MCF 10A (cell line): ENCODE data around the gene GEMIN4. TPM values are rescaled to one million over a fixed set of nuclear protein-coding genes. Genes with fewer than 3 reads are reported as not detected.

Experiments
- BruUV-seq: library from RNA; stranded (reverse); fragments of 400-500 nt; replicated peaks from 2 replicates; lab custom pipeline; 2021; lab: Mats Ljungman, UMichigan
- CTCF ChIA-PET: fragments of 300-600 bp; sonication (Branson Sonifier 250); formaldehyde crosslinking; extraction: SDS; loops from one replicate; lab custom pipeline; 2021; ENCODE audit warnings: antibody characterized with exemption, inconsistent platforms; lab: Yijun Ruan, JAX
- POLR2A ChIA-PET: fragments of 300-600, 350-650 bp; sonication (Branson Sonifier 250); formaldehyde crosslinking; extraction: SDS; loops from one replicate; lab custom pipeline; 2020; ENCODE audit warnings: antibody characterized with exemption, inconsistent platforms; lab: Yijun Ruan, JAX
- DNase-seq: peaks from one replicate; pipeline ENCODE4 v3.0.0-alpha.2; 2018; ENCODE audit not compliant: unreplicated experiment
- H3K27ac Mint-ChIP-seq: one replicate; pipeline ENCODE4 v1.8.0; 2022; ENCODE audit warnings: mild to moderate bottlenecking, low read depth, mixed read lengths; ENCODE audit not compliant: unreplicated experiment
- H3K27me3 Mint-ChIP-seq: one replicate; pipeline ENCODE4 v1.8.0; 2022; ENCODE audit warnings: mixed read lengths; ENCODE audit not compliant: insufficient read depth, unreplicated experiment
- H3K36me3 Mint-ChIP-seq: one replicate; pipeline ENCODE4 v1.8.0; 2022; ENCODE audit warnings: mild to moderate bottlenecking, moderate library complexity, mixed read lengths; ENCODE audit not compliant: insufficient read depth, unreplicated experiment
- H3K4me1 Mint-ChIP-seq: one replicate; pipeline ENCODE4 v1.8.0; 2022; ENCODE audit warnings: mixed read lengths; ENCODE audit not compliant: insufficient read depth, unreplicated experiment
- H3K4me3 Mint-ChIP-seq: one replicate; pipeline ENCODE4 v1.8.0; 2022; ENCODE audit warnings: mild to moderate bottlenecking, moderate library complexity, mixed read lengths; ENCODE audit not compliant: unreplicated experiment
- H3K9me3 Mint-ChIP-seq: one replicate; pipeline ENCODE4 v1.8.0; 2022; ENCODE audit warnings: mixed read lengths; ENCODE audit not compliant: unreplicated experiment
- CTCF ChIP-seq: fragments of 200-600 bp; IDR thresholded peaks from one replicate; pipeline ENCODE4 v1.8.0; 2022; ENCODE audit warnings: antibody characterized with exemption, mild to moderate bottlenecking; ENCODE audit not compliant: unreplicated experiment
- intact Hi-C: fragments of 100-400 bp; cut with micrococcal nuclease; formaldehyde crosslinking; loops from 2 replicates; pipeline ENCODE4 v1.14.1; 2022
- total RNA-seq: library from RNA; stranded (reverse); gene quantifications from 2 replicates; pipeline ENCODE4 v1.2.3, GENCODE V29; 2022

GEMIN4 gene
- total RNA-seq, 1 experiment from 2014 or later, result 24.1 TPM

GRCh38 chr17:705011-705410, 47.1 kb downstream of the GEMIN4 start:
- BruUV-seq, result no TSS peak

GRCh38 chr17:704111-704864, 47.8 kb downstream of the GEMIN4 start:
- intact Hi-C loops, result no loop called here
- Mint-ChIP-seq H3K4me1 (no peaks in the 10 kb centered on the region), H3K36me3 (peaks cover 23% of the 10 kb centered on the region), H3K27ac (peak overlapping the region; percentile 50), H3K4me3 (no peak overlapping the region), H3K9me3 (no peaks in the 10 kb centered on the region), H3K27me3 (no peaks in the 10 kb centered on the region)
- no TSS peak for BruUV-seq
- no peak for DNase-seq
- TF ChIP-seq CTCF, result no peak
- ChIA-PET POLR2A (interaction anchor here (0.8 to 2.3 kb wide), 4 partner anchors 10 to 77 kb away, joined by 3 to 10 read pairs (median 4); partner anchors contain the start of genes GLOD4, MRM3 and VPS53), CTCF (interaction anchor here (0.6 to 2.5 kb wide), 4 partner anchors 96 to 292 kb away, joined by 3 to 18 read pairs (median 4); no protein-coding TSS in a partner anchor)

More at GRCh38 chr17:705011-705410, 47.1 kb downstream of the GEMIN4 start:
- intact Hi-C loops, result no loop called here
- no peak for DNase-seq
- H3K4me3 Mint-ChIP-seq, result no peak overlapping the region
- TF ChIP-seq CTCF, result no peak
- no peaks in the 10 kb centered on the region for H3K4me1 Mint-ChIP-seq
- no peaks in the 10 kb centered on the region for H3K9me3 Mint-ChIP-seq
- H3K27me3 Mint-ChIP-seq, result no peaks in the 10 kb centered on the region
- H3K27ac Mint-ChIP-seq, result peak overlapping the region; percentile 50
- H3K36me3 Mint-ChIP-seq, result peaks cover 29% of the 10 kb centered on the region
- POLR2A ChIA-PET, result interaction anchor here (0.9 to 2.3 kb wide), 2 partner anchors 9 to 25 kb away, joined by 4 to 10 read pairs; partner anchors contain the start of gene VPS53
- CTCF ChIA-PET, result interaction anchor here (0.6 to 2.5 kb wide), 5 partner anchors 8 to 316 kb away, joined by 3 to 18 read pairs (median 4); no protein-coding TSS in a partner anchor

- CTCF ChIA-PET, result interaction anchor here (0.7 to 2.5 kb wide), 8 partner anchors 14 to 293 kb away, joined by 3 to 18 read pairs (median 4); partner anchors contain the start of gene TIMM22
- Mint-ChIP-seq H3K4me1 (no peaks in the 10 kb centered on the region), H3K36me3 (peaks cover 21% of the 10 kb centered on the region), H3K27me3 (no peaks in the 10 kb centered on the region), H3K27ac (no peak overlapping the region), H3K4me3 (no peak overlapping the region), H3K9me3 (no peaks in the 10 kb centered on the region)
- POLR2A ChIA-PET, result interaction anchor here (0.8 to 2.3 kb wide), 3 partner anchors 11 to 78 kb away, joined by 3 to 10 read pairs (median 3); partner anchors contain the start of genes GLOD4, MRM3 and VPS53
- intact Hi-C loops, result no loop called here
- TF ChIP-seq CTCF, result no peak
- DNase-seq, result no peak
- no TSS peak for BruUV-seq
Observed at GRCh38 chr17:703081-703875, 48.8 kb downstream of the GEMIN4 start.
